H9 (cell line): ENCODE results near the gene INSRR. TPM values are rescaled to one million over a fixed set of nuclear protein-coding genes. Genes with fewer than 3 reads are reported as not detected.

ENCODE experiments used
- DNase-seq: peaks from one replicate; pipeline ENCODE4 v3.0.0-alpha.2; 2017
- H2AFZ ChIP-seq: one replicate; pipeline ENCODE4 v1.6.1; 2013; ENCODE audit warnings: mild to moderate bottlenecking, low read length, control low read depth, moderate library complexity
- H2AK5ac ChIP-seq: 2 replicates; pipeline ENCODE4 v1.6.1; 2013; ENCODE audit warnings: low read length, control low read depth, mixed read lengths; ENCODE audit not compliant: insufficient read length
- H2BK120ac ChIP-seq: one replicate; pipeline ENCODE4 v1.6.1; 2013; ENCODE audit warnings: low read depth, mild to moderate bottlenecking, low read length, control low read depth, inconsistent platforms; ENCODE audit not compliant: poor library complexity, severe bottlenecking
- H2BK12ac ChIP-seq: 2 replicates; pipeline ENCODE4 v1.6.1; 2013; ENCODE audit warnings: low read length, control low read depth, mixed read lengths, low read depth; ENCODE audit not compliant: insufficient read length
- H2BK15ac ChIP-seq: 2 replicates; pipeline ENCODE4 v1.6.1; 2013; ENCODE audit warnings: low read depth, low read length, control low read depth
- H2BK20ac ChIP-seq: one replicate; pipeline ENCODE4 v1.6.1; 2013; ENCODE audit warnings: low read depth, mild to moderate bottlenecking, low read length, control low read depth, inconsistent platforms; ENCODE audit not compliant: poor library complexity, severe bottlenecking
- H2BK5ac ChIP-seq: 2 replicates; pipeline ENCODE4 v1.6.1; 2013; ENCODE audit warnings: low read length, control low read depth, mixed read lengths; ENCODE audit not compliant: insufficient read length
- H3K14ac ChIP-seq: 2 replicates; pipeline ENCODE4 v1.6.1; 2013; ENCODE audit warnings: low read length, control low read depth; ENCODE audit not compliant: insufficient read depth
- H3K18ac ChIP-seq: 2 replicates; pipeline ENCODE4 v1.6.1; 2013; ENCODE audit warnings: low read depth, mild to moderate bottlenecking, mixed read lengths, low read length, control low read depth; ENCODE audit not compliant: insufficient read length
- H3K23ac ChIP-seq: 2 replicates; pipeline ENCODE4 v1.6.1; 2013; ENCODE audit warnings: low read length, control low read depth, mixed read lengths, low read depth; ENCODE audit not compliant: insufficient read length
- H3K23me2 ChIP-seq: 2 replicates; pipeline ENCODE4 v1.6.1; 2013; ENCODE audit warnings: low read depth, mild to moderate bottlenecking, mixed read lengths, low read length, control low read depth; ENCODE audit not compliant: insufficient read length, poor library complexity, severe bottlenecking
- H3K27ac ChIP-seq: 2 replicates; pipeline ENCODE4 v1.5.1; 2013; ENCODE audit warnings: low read length, control low read depth, mixed read lengths, low read depth; ENCODE audit not compliant: insufficient read length
- H3K27me3 ChIP-seq: 2 replicates; pipeline ENCODE4 v1.6.1; 2013; ENCODE audit warnings: low read length, control low read depth, inconsistent platforms; ENCODE audit not compliant: insufficient read depth
- H3K4ac ChIP-seq: 2 replicates; pipeline ENCODE4 v1.6.1; 2013; ENCODE audit warnings: low read depth, mild to moderate bottlenecking, control low read depth, inconsistent platforms, low read length, moderate library complexity
- H3K4me1 ChIP-seq: 2 replicates; pipeline ENCODE4 v1.6.1; 2013; ENCODE audit warnings: low read length, control low read depth, inconsistent platforms; ENCODE audit not compliant: insufficient read depth
- H3K4me2 ChIP-seq: 2 replicates; pipeline ENCODE4 v1.6.1; 2013; ENCODE audit warnings: low read length, control low read depth, mixed read lengths; ENCODE audit not compliant: insufficient read length, insufficient read depth
- H3K56ac ChIP-seq: 2 replicates; pipeline ENCODE4 v1.6.1; 2013; ENCODE audit warnings: low read depth, mild to moderate bottlenecking, mixed read lengths, low read length, control low read depth; ENCODE audit not compliant: insufficient read length
- H3K79me1 ChIP-seq: 2 replicates; pipeline ENCODE4 v1.6.1; 2013; ENCODE audit warnings: low read depth, mild to moderate bottlenecking, moderate library complexity, low read length, control low read depth, inconsistent platforms; ENCODE audit not compliant: insufficient read depth, poor library complexity, severe bottlenecking
- H3K79me2 ChIP-seq: 2 replicates; pipeline ENCODE4 v1.6.1; 2013; ENCODE audit warnings: low read length, control low read depth, inconsistent platforms; ENCODE audit not compliant: insufficient read depth
- H3K9ac ChIP-seq: 2 replicates; pipeline ENCODE4 v1.6.1; 2013; ENCODE audit warnings: low read length, control low read depth, mixed read lengths; ENCODE audit not compliant: insufficient read length; ENCODE audit errors: extremely low read depth
- H3K9me3 ChIP-seq: one replicate; pipeline ENCODE4 v1.6.1; 2013; ENCODE audit warnings: low read depth, low read length, inconsistent platforms; ENCODE audit not compliant: control insufficient read depth
- H3T11ph ChIP-seq: one replicate; pipeline ENCODE4 v1.6.1; 2013; ENCODE audit warnings: mild to moderate bottlenecking, low read length, control low read depth, inconsistent platforms
- H4K20me1 ChIP-seq: one replicate; pipeline ENCODE4 v1.6.1; 2013; ENCODE audit not compliant: control insufficient read depth, insufficient read length, insufficient read depth
- H4K5ac ChIP-seq: 2 replicates; pipeline ENCODE4 v1.6.1; 2013; ENCODE audit warnings: low read depth, mild to moderate bottlenecking, mixed read lengths, low read length, control low read depth; ENCODE audit not compliant: insufficient read length
- H4K8ac ChIP-seq: replicated peaks from 2 replicates; pipeline ENCODE4 v1.6.1; 2013; ENCODE audit warnings: low read length, control low read depth, mixed read lengths, low read depth; ENCODE audit not compliant: insufficient read length
- H4K91ac ChIP-seq: 2 replicates; pipeline ENCODE4 v1.6.1; 2013; ENCODE audit warnings: low read depth, mild to moderate bottlenecking, moderate library complexity, mixed read lengths, low read length, control low read depth; ENCODE audit not compliant: insufficient read length
- H3K27ac Mint-ChIP-seq, 3 experiments: 2 replicates in 2 of 3; 3 replicates in 1 of 3; pipeline ENCODE4 v1.8.0; 2020 to 2021; ENCODE audit warnings: mixed read lengths in 3 of 3, mild to moderate bottlenecking in 1 of 3, moderate library complexity in 1 of 3
- H3K27me3 Mint-ChIP-seq: 2 replicates; pipeline ENCODE4 v1.8.0; 2021; ENCODE audit warnings: low read depth, mild to moderate bottlenecking, moderate library complexity, mixed read lengths
- H3K36me3 Mint-ChIP-seq, 3 experiments: 2 replicates in 2 of 3; 3 replicates in 1 of 3; pipeline ENCODE4 v1.8.0; 2020 to 2021; ENCODE audit warnings: low read depth in 3 of 3, mixed read lengths in 3 of 3; ENCODE audit not compliant: insufficient read depth in 1 of 3
- H3K4me1 Mint-ChIP-seq, 2 experiments: 2 replicates each; pipeline ENCODE4 v1.8.0; 2020; ENCODE audit warnings: mixed read lengths in 2 of 2
- H3K4me3 Mint-ChIP-seq, 2 experiments: 2 replicates in 1 of 2; 3 replicates in 1 of 2; pipeline ENCODE4 v1.8.0; 2020 to 2021; ENCODE audit warnings: mild to moderate bottlenecking in 2 of 2, mixed read lengths in 2 of 2, moderate library complexity in 1 of 2
- H3K9me3 Mint-ChIP-seq, 2 experiments: 2 replicates in 1 of 2; 3 replicates in 1 of 2; pipeline ENCODE4 v1.8.0; 2020; ENCODE audit warnings: mild to moderate bottlenecking in 2 of 2, mixed read lengths in 2 of 2, moderate library complexity in 1 of 2
- WGBS: extraction: QIAGEN DNeasy Blood & Tissue Kit; methylation state at CpG from one replicate; pipeline ENCODE4 v1.1.7; 2013; ENCODE audit warnings: missing lambda C conversion rate, low lambda C conversion rate, mixed read lengths; ENCODE audit not compliant: insufficient read length; ENCODE audit errors: extremely low coverage; 5-methylcytosine and 5-hydroxymethylcytosine counted together
- total RNA-seq: library from RNA; stranded (reverse); gene quantifications from 2 replicates; pipeline ENCODE4 v1.2.1, GENCODE V29; 2021
- TF ChIP-seq, protein P1 (sequence below): fragments of 200-600 bp; sonication (generic); conservative IDR thresholded peaks from 3 replicates; pipeline ENCODE4 v1.8.0; 2021; ENCODE audit warnings: antibody characterized with exemption, mild to moderate bottlenecking

Gene INSRR
- total RNA-seq, 1 experiment from 2014 or later: not detected

- TF ChIP-seq, protein P1, sequence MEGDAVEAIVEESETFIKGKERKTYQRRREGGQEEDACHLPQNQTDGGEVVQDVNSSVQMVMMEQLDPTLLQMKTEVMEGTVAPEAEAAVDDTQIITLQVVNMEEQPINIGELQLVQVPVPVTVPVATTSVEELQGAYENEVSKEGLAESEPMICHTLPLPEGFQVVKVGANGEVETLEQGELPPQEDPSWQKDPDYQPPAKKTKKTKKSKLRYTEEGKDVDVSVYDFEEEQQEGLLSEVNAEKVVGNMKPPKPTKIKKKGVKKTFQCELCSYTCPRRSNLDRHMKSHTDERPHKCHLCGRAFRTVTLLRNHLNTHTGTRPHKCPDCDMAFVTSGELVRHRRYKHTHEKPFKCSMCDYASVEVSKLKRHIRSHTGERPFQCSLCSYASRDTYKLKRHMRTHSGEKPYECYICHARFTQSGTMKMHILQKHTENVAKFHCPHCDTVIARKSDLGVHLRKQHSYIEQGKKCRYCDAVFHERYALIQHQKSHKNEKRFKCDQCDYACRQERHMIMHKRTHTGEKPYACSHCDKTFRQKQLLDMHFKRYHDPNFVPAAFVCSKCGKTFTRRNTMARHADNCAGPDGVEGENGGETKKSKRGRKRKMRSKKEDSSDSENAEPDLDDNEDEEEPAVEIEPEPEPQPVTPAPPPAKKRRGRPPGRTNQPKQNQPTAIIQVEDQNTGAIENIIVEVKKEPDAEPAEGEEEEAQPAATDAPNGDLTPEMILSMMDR: no peak
- DNase-seq: no peak
- Histone ChIP-seq H3K56ac (no peak overlapping the region), H3K79me1 (no peaks in the 10 kb centered on the region), H3K27me3 (peaks cover 52% of the 10 kb centered on the region), H3K27ac (no peak overlapping the region), H4K5ac (no peak overlapping the region), H2BK20ac (no peak overlapping the region), H3K23ac (no peak overlapping the region), H4K8ac (no peak overlapping the region), H3K4me2 (no peak overlapping the region), H4K91ac (no peak overlapping the region), H2BK5ac (no peak overlapping the region), H2AFZ (no peak overlapping the region), H3K23me2 (peaks cover 13% of the 10 kb centered on the region), H3K4me1 (no peaks in the 10 kb centered on the region; the same call in 1 of the 2 replicates), H3K18ac (no peak overlapping the region), H3T11ph (no peak overlapping the region), H2AK5ac (no peak overlapping the region), H3K79me2 (no peaks in the 10 kb centered on the region), H3K9ac (no peak overlapping the region), H3K4ac (no peak overlapping the region), H4K20me1 (no peaks in the 10 kb centered on the region), H3K9me3 (no peaks in the 10 kb centered on the region), H2BK12ac (no peak overlapping the region), H3K14ac (no peak overlapping the region), H2BK120ac (no peak overlapping the region), H2BK15ac (no peak overlapping the region)
- Mint-ChIP-seq H3K4me3 (no peak overlapping the region), H3K27ac (no peak overlapping the region), H3K9me3 (no peaks in the 10 kb centered on the region; a peak in 2 of 5 replicates), H3K4me1 (peaks cover 6 to 33% of the 10 kb centered on the region in 2 experiments), H3K36me3 (no peaks in the 10 kb centered on the region), H3K27me3 (peaks cover 79% of the 10 kb centered on the region)
- WGBS: no CpG with 5 or more reads among the region's 7 CpGs
These were observed 4.7 kb upstream of the INSRR start for GRCh38 chr1:156863631-156864030.
